ENCODE results near the gene INSYN2A.

The INSYN2A gene

DNA sequence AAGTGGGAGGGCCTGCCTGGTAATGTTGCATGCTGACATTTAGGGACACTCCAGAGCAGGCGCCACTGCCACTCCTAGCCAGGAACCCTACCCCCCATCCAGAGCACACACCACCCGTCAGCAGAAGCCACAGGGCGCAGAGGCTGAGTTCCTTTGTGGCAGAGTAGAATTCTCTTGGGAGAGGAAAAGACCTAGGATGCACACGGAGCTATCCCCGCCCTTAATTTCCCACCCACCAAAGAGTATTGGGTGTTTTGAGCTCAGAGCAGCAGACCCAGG, 702 bp upstream of the INSYN2A start:
- DNase-seq (ENCODE audit: low read depth): no peak
- H3K4me3 ChIP-seq (ENCODE audit: low read depth, low read length): peak overlapping the region; percentile 49
- TF ChIP-seq, protein P1, sequence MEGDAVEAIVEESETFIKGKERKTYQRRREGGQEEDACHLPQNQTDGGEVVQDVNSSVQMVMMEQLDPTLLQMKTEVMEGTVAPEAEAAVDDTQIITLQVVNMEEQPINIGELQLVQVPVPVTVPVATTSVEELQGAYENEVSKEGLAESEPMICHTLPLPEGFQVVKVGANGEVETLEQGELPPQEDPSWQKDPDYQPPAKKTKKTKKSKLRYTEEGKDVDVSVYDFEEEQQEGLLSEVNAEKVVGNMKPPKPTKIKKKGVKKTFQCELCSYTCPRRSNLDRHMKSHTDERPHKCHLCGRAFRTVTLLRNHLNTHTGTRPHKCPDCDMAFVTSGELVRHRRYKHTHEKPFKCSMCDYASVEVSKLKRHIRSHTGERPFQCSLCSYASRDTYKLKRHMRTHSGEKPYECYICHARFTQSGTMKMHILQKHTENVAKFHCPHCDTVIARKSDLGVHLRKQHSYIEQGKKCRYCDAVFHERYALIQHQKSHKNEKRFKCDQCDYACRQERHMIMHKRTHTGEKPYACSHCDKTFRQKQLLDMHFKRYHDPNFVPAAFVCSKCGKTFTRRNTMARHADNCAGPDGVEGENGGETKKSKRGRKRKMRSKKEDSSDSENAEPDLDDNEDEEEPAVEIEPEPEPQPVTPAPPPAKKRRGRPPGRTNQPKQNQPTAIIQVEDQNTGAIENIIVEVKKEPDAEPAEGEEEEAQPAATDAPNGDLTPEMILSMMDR (conservative IDR thresholded peaks at IDR 0.05; ENCODE audit: low read depth, low read length): no peak

DNA sequence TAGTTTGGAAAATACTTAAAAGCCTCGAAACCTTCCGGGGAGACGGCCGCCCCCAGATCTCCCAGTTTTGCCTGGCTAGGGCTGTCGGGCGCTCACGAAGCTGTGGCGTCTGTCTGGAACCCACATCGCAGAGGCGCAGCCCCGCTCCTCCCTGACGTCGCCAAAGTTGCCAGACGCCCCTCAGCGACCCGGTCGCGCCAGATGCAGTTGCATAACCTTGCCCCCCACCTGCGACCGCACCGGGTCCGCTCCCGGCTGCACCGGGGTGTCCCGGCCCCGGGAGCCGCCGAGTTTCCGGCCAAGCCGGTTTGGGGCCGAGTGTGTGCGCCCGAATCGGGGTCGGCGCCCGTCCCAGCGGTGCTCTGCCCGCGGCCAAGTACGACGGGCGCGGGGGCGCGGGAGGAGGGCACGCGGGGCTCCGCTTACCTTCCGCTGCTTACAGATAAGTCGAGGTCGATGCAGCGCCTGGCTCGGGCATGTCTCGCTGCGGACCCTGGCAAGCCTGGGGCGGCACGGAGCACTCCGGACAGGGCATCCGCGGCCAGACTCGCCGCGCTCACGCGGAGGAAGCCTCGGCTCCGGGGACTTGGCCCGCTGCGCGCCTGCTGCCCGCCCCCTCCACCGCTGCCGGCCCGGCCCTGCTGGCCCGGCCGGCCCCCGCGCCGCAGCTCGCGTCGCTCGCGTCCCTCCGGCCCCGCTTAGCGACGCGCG, 665 bp downstream of the INSYN2A start:
- DNase-seq (ENCODE audit: low read depth): peak; percentile 28
- TF ChIP-seq, protein P1 (conservative IDR thresholded peaks at IDR 0.05; ENCODE audit: low read depth, low read length): no peak
- H3K4me3 ChIP-seq (ENCODE audit: low read depth, low read length): peak overlapping the region; percentile 52

DNA sequence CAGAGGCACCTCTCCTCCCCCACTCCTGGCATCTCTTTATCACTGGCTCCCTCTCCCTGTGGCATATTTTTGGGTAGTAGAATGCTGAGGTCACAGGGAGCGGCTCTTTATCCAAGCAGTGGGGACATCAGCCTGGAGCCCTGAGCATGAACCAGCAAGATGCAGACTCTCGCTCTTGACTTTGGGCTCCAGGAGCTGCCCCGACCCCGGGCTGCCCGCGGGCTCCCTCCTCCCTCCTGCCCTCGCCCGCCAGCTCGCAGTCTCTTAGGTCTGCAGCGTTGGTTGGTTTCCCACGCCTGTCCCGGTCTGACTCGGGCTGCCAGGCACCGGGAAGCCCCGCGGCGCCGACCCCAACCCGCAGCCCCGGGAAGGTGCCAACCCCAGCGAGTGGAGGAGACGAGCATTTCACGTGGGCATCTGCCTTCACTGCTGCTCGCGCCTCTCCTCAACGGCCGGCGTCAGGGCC, 1.3 kb downstream of the INSYN2A start:
- H3K4me3 ChIP-seq (ENCODE audit: low read depth, low read length): peak overlapping the region; percentile 52
- TF ChIP-seq, protein P1 (conservative IDR thresholded peaks at IDR 0.05; ENCODE audit: low read depth, low read length): no peak
- DNase-seq (ENCODE audit: low read depth): no peak

DNA sequence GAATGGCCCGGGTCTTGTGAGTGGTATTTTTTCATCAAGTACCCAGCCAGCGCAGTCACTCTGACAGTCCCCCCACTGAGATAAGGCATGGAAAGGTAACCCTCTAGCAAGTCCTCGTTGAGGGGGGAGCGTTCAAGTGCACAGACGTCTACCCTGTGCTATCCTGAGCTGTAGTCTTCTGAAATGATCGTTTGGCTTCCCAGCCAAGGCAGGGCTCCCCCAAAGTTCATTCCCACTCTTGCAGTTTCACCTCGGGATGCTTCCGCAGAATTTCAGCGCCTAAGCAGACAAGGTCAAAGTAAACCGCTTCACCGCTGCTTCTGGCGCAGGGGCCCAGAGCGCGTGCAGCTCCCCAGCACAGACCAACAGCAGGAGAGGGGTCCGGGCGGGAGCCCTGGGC, 1.8 kb downstream of the INSYN2A start:
- H3K4me3 ChIP-seq (ENCODE audit: low read depth, low read length): no peak overlapping the region
- DNase-seq (ENCODE audit: low read depth): no peak
- TF ChIP-seq, protein P1 (conservative IDR thresholded peaks at IDR 0.05; ENCODE audit: low read depth, low read length): no peak

DNA sequence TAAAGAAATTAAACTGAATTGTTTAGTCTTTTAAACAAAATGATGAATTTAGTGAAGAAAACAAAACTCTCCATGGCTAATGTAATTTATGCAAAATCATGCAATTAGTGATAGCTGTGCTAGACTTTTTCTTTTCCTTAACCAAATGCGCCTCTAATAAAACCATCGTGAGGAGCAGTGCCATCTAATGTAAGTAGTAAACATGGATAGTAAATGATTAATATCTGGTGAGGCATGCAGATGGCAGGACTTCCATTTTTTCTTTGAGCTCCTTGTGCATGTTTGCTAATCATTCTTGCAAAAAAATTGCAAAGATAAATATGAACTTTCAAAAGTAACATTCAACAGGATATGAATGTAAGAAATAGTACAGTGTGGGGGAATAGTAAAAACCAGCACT, 2.3 kb downstream of the INSYN2A start:
- TF ChIP-seq, protein P1 (conservative IDR thresholded peaks at IDR 0.05; ENCODE audit: low read depth, low read length): no peak
- DNase-seq (ENCODE audit: low read depth): no peak
- H3K4me3 ChIP-seq (ENCODE audit: low read depth, low read length): no peak overlapping the region

DNA sequence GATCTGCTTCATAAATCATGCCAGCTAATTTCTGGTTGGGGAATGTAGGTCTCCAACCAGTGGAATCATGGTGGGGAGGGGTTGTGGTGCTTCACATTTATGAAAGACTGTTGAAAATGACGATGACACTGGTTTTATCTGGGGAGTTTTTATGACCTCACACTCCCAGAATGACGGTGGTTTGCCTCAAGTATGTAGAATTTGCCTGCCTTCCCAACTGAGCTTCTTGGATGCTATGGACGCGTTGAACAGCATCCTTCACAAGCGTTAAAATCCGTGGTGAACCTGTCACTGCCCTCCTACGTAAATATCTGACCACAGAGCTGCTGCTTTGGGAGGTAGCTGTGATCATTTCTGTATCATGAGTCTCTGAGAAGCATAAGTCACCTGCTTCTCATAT, 3.3 kb downstream of the INSYN2A start:
- DNase-seq (ENCODE audit: low read depth): peak; percentile 44
- TF ChIP-seq, protein P1 (conservative IDR thresholded peaks at IDR 0.05; ENCODE audit: low read depth, low read length): no peak

DNA sequence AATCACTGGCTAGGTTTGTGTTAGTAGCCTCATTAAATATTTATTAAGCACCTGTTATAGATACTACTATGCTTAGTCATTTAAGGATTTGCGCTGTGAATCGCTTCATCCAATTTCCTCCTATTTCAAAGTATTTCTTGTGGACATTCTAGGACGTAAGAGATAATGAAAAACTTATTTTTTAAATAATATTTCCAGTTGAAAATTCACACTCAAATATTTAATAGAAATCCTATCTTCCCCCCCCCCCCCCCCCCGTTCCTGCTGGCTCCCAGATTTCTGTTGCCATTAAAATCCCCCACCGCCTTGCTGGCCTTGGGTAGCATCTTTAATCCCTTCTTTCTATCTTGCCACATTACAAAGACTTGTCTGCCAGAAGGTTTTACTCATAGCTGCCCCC, 6.0 kb downstream of the INSYN2A start:
- TF ChIP-seq, protein P1 (conservative IDR thresholded peaks at IDR 0.05; ENCODE audit: low read depth, low read length): no peak
- no peak for DNase-seq (ENCODE audit: low read depth)
- H3K4me3 ChIP-seq (ENCODE audit: low read depth, low read length): no peak overlapping the region

More for the DNA sequence above, 3.3 kb downstream of the INSYN2A start:
- no peak overlapping the region for H3K4me3 ChIP-seq (ENCODE audit: low read depth, low read length)
